GM12878 (cell line): ENCODE results near the gene CKMT2.

Experiments used
- POLR2A ChIP-seq: IDR thresholded peaks from 2 replicates; pipeline ENCODE4 v1.6.1; 2011; ENCODE audit warnings: low read depth, mild to moderate bottlenecking, low read length
- TF ChIP-seq, protein P1 (sequence below): fragments of 450-650 bp; IDR thresholded peaks from 2 replicates; pipeline ENCODE4 v1.6.1; 2017; ENCODE audit warnings: antibody characterized with exemption, mild to moderate bottlenecking, moderate library complexity

DNA sequence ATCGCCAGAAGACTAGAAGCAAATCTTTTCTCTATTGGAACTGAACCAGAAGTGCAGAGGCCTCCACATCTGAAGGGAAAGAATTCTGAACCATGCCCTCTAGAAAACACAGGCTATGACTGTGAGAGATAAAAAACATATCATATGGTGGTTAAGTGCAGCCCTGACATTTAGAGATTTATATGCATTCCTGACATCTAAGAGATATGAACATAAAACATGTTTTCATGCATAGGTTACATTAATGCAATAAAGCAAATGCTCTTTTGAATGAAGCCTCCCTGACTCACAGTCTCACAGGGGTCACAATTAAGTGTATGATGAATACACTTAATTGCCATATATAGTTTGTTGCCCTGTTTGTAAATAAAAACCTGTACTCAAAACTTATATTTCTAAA is 28.9 kb upstream of the CKMT2 start:
- TF ChIP-seq, protein P1, sequence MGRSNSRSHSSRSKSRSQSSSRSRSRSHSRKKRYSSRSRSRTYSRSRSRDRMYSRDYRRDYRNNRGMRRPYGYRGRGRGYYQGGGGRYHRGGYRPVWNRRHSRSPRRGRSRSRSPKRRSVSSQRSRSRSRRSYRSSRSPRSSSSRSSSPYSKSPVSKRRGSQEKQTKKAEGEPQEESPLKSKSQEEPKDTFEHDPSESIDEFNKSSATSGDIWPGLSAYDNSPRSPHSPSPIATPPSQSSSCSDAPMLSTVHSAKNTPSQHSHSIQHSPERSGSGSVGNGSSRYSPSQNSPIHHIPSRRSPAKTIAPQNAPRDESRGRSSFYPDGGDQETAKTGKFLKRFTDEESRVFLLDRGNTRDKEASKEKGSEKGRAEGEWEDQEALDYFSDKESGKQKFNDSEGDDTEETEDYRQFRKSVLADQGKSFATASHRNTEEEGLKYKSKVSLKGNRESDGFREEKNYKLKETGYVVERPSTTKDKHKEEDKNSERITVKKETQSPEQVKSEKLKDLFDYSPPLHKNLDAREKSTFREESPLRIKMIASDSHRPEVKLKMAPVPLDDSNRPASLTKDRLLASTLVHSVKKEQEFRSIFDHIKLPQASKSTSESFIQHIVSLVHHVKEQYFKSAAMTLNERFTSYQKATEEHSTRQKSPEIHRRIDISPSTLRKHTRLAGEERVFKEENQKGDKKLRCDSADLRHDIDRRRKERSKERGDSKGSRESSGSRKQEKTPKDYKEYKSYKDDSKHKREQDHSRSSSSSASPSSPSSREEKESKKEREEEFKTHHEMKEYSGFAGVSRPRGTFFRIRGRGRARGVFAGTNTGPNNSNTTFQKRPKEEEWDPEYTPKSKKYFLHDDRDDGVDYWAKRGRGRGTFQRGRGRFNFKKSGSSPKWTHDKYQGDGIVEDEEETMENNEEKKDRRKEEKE: no peak
- TF ChIP-seq POLR2A: no peak
